Calu3 (cell line): ENCODE results near the gene SAP25. TPM values are rescaled to one million over a fixed set of nuclear protein-coding genes. Genes with fewer than 3 reads are reported as not detected.

Experiments
- BruUV-seq: library from RNA; stranded (reverse); fragments of 400-500 nt; replicated peaks from 2 replicates; lab custom pipeline; 2021; lab: Mats Ljungman, UMichigan
- CTCF ChIA-PET: fragments of 300-600 bp; sonication (Branson Sonifier 250); formaldehyde crosslinking; loops from one replicate; lab custom pipeline; 2022; ENCODE audit warnings: antibody characterized with exemption; lab: Charles Lee
- DNase-seq: peaks from one replicate; pipeline ENCODE4 v3.0.0; 2022
- H3K27ac Mint-ChIP-seq: one replicate; pipeline ENCODE4 v1.8.0; 2022; ENCODE audit warnings: mixed read lengths; ENCODE audit not compliant: unreplicated experiment
- H3K27me3 Mint-ChIP-seq: one replicate; pipeline ENCODE4 v1.8.0; 2022; ENCODE audit warnings: mixed read lengths; ENCODE audit not compliant: unreplicated experiment
- H3K36me3 Mint-ChIP-seq: one replicate; pipeline ENCODE4 v1.8.0; 2022; ENCODE audit warnings: mild to moderate bottlenecking, moderate library complexity, mixed read lengths; ENCODE audit not compliant: insufficient read depth, unreplicated experiment
- H3K4me1 Mint-ChIP-seq: one replicate; pipeline ENCODE4 v1.8.0; 2022; ENCODE audit warnings: mild to moderate bottlenecking, low read depth, mixed read lengths; ENCODE audit not compliant: unreplicated experiment
- H3K4me3 Mint-ChIP-seq: one replicate; pipeline ENCODE4 v1.8.0; 2022; ENCODE audit warnings: mild to moderate bottlenecking, low read depth, moderate library complexity, mixed read lengths; ENCODE audit not compliant: unreplicated experiment
- H3K9me3 Mint-ChIP-seq: one replicate; pipeline ENCODE4 v1.8.0; 2022; ENCODE audit warnings: low read depth, mixed read lengths; ENCODE audit not compliant: unreplicated experiment
- CTCF ChIP-seq: fragments of 200-600 bp; IDR thresholded peaks from one replicate; pipeline ENCODE4 v1.8.0; 2022; ENCODE audit warnings: antibody characterized with exemption; ENCODE audit not compliant: unreplicated experiment
- intact Hi-C: fragments of 100-400 bp; cut with micrococcal nuclease; formaldehyde crosslinking; loops from one replicate; pipeline ENCODE4 v1.10.0; 2022; ENCODE audit not compliant: unreplicated experiment
- total RNA-seq: library from RNA; stranded (reverse); gene quantifications from 2 replicates; pipeline ENCODE4 v1.2.3, GENCODE V29; 2022

SAP25 gene
- total RNA-seq, 1 experiment from 2014 or later, result 3.1 TPM

- no peak for DNase-seq
- Mint-ChIP-seq H3K4me1 (no peaks in the 10 kb centered on the region), H3K4me3 (no peak overlapping the region), H3K27me3 (no peaks in the 10 kb centered on the region), H3K36me3 (peaks cover 24% of the 10 kb centered on the region), H3K27ac (no peak overlapping the region), H3K9me3 (no peaks in the 10 kb centered on the region)
- intact Hi-C loops, result no loop called here
- TF ChIP-seq CTCF, result no peak
- CTCF ChIA-PET, result interaction anchor here (1.0 kb wide), 1 partner anchor 92 kb away, joined by 3 read pairs; the partner anchor contains the start of gene POP7
- no TSS peak for BruUV-seq
Observed at GRCh38 chr7:100614308-100614861, 40.7 kb upstream of the SAP25 start.

GRCh38 chr7:100613412-100614175 lies 39.9 kb upstream of the SAP25 start:
- DNase-seq, result no peak

GRCh38 chr7:100612730-100613390 lies 39.2 kb upstream of the SAP25 start:
- CTCF ChIA-PET, result interaction anchor here (0.5 to 1.6 kb wide), 6 partner anchors 11 to 93 kb away, joined by 3 to 7 read pairs (median 4); partner anchors contain the start of gene POP7
- Mint-ChIP-seq H3K4me1 (no peaks in the 10 kb centered on the region), H3K36me3 (peaks cover 24% of the 10 kb centered on the region), H3K4me3 (peak overlapping the region; percentile 97), H3K27me3 (no peaks in the 10 kb centered on the region), H3K9me3 (no peaks in the 10 kb centered on the region), H3K27ac (peak overlapping the region; percentile 97)
- no peak for TF ChIP-seq CTCF
- intact Hi-C loops, result no loop called here
- DNase-seq, result no peak
- TSS peak; percentile 63 for BruUV-seq

More at GRCh38 chr7:100613412-100614175, 39.9 kb upstream of the SAP25 start:
- TF ChIP-seq CTCF, result no peak
- no peaks in the 10 kb centered on the region for H3K4me1 Mint-ChIP-seq
- H3K4me3 Mint-ChIP-seq, result peak overlapping the region; percentile 97
- intact Hi-C loops, result no loop called here
- CTCF ChIA-PET, result interaction anchor here (0.6 to 1.6 kb wide), 3 partner anchors 92 to 144 kb away, joined by 3 to 6 read pairs (median 5); partner anchors contain the start of gene POP7
- no TSS peak for BruUV-seq
- H3K27me3 Mint-ChIP-seq, result no peaks in the 10 kb centered on the region
- peaks cover 24% of the 10 kb centered on the region for H3K36me3 Mint-ChIP-seq
- H3K27ac Mint-ChIP-seq, result no peak overlapping the region
- no peaks in the 10 kb centered on the region for H3K9me3 Mint-ChIP-seq

- Mint-ChIP-seq H3K9me3 (no peaks in the 10 kb centered on the region), H3K27ac (peak within 1 kb of the TSS; percentile 97), H3K4me3 (peak within 1 kb of the TSS; percentile 97), H3K27me3 (no peaks in the 10 kb centered on the region), H3K36me3 (peaks cover 24% of the 10 kb centered on the region), H3K4me1 (no peaks in the 10 kb centered on the region)
- no peak for TF ChIP-seq CTCF
- CTCF ChIA-PET, result interaction anchor here (0.5 to 1.6 kb wide), 6 partner anchors 11 to 93 kb away, joined by 3 to 7 read pairs (median 4); no protein-coding TSS in a partner anchor
- intact Hi-C loops, result no loop called here
- peak; percentile 96 for DNase-seq
- BruUV-seq, result no TSS peak
Observed at GRCh38 chr7:100611983-100612729, 38.5 kb upstream of the SAP25 start, which contains the start of gene MOSPD3. MOSPD3 (plus strand) TSS chr7:100612540; CDS start chr7:100612792, 252 bp downstream.
